ENCODE results near the gene SELENOI.
"Not testable (repeated sequence)": the region's sequence is repeated elsewhere in the genome, so short reads cannot be mapped to it uniquely, and the experiment has no call there.

GRCh38 chr2:26329083-26329482, 16.9 kb upstream of the SELENOI start:
- TF ChIP-seq POLR2AphosphoS5 (IDR thresholded peaks at IDR 0.05; ENCODE audit: insufficient read depth in 1 of 2, low read depth in 1 of 2); POLR2A (IDR thresholded peaks at IDR 0.05); CTCF (IDR thresholded peaks at IDR 0.05): not testable (repeated sequence)
